Loucy (cell line): ENCODE data around the gene OR2L5.

Experiments used
- H2AFZ ChIP-seq: fragments of 200-600 bp; sonication (generic); 2 replicates; pipeline ENCODE4 v1.6.0; 2016; ENCODE audit warnings: antibody characterized with exemption, mild to moderate bottlenecking, low read length, moderate library complexity
- H3F3A ChIP-seq: fragments of 200-600 bp; 2 replicates; pipeline ENCODE4 v1.6.0; 2016; ENCODE audit warnings: antibody characterized with exemption, low read depth, mild to moderate bottlenecking
- H3K27me3 ChIP-seq: fragments of 200-600 bp; sonication (generic); 2 replicates; pipeline ENCODE4 v1.6.1; 2014; ENCODE audit warnings: low read length, mild to moderate bottlenecking; ENCODE audit not compliant: insufficient read depth, poor library complexity, severe bottlenecking
- H3K36me3 ChIP-seq: fragments of 200-600 bp; sonication (generic); 2 replicates; pipeline ENCODE4 v1.6.1; 2016; ENCODE audit warnings: low read length; ENCODE audit not compliant: insufficient read depth
- H3K4me1 ChIP-seq: fragments of 200-600 bp; sonication (generic); 2 replicates; pipeline ENCODE4 v1.5.1; 2014; ENCODE audit warnings: low read length, mild to moderate bottlenecking; ENCODE audit not compliant: insufficient read depth, poor library complexity, severe bottlenecking
- H3K4me2 ChIP-seq: fragments of 200-600 bp; sonication (generic); 2 replicates; pipeline ENCODE4 v1.6.0; 2014; ENCODE audit warnings: antibody characterized with exemption, low read length, low read depth, mild to moderate bottlenecking; ENCODE audit not compliant: poor library complexity, severe bottlenecking
- H3K4me3 ChIP-seq: fragments of 200-600 bp; sonication (generic); 2 replicates; pipeline ENCODE4 v1.5.1; 2014; ENCODE audit warnings: low read length, mild to moderate bottlenecking, mixed read lengths; ENCODE audit not compliant: poor library complexity, severe bottlenecking
- H3K79me2 ChIP-seq: fragments of 200-600 bp; sonication (generic); 2 replicates; pipeline ENCODE4 v1.6.1; 2014; ENCODE audit warnings: low read length; ENCODE audit not compliant: insufficient read depth
- H3K9ac ChIP-seq: fragments of 200-600 bp; sonication (generic); 2 replicates; pipeline ENCODE4 v1.6.0; 2014; ENCODE audit warnings: mild to moderate bottlenecking, low read depth, low read length, moderate library complexity; ENCODE audit not compliant: poor library complexity, severe bottlenecking
- H3K9me2 ChIP-seq: fragments of 200-600 bp; sonication (generic); replicated peaks from 2 replicates; pipeline ENCODE4 v1.6.1; 2016; ENCODE audit warnings: low read depth, low read length, mixed read lengths
- H3K9me3 ChIP-seq: fragments of 200-600 bp; sonication (generic); 2 replicates; pipeline ENCODE4 v1.6.1; 2014; ENCODE audit warnings: mild to moderate bottlenecking, antibody characterized with exemption, low read length, low read depth; ENCODE audit not compliant: insufficient read depth
- H4K20me1 ChIP-seq: fragments of 200-600 bp; sonication (generic); 2 replicates; pipeline ENCODE4 v1.6.0; 2014; ENCODE audit warnings: antibody characterized with exemption, low read length, mild to moderate bottlenecking; ENCODE audit not compliant: insufficient read depth, poor library complexity, severe bottlenecking
- CTCF ChIP-seq: fragments of 200-600 bp; sonication (generic); conservative IDR thresholded peaks from 2 replicates; pipeline ENCODE4 v1.5.1; 2014; ENCODE audit warnings: mild to moderate bottlenecking, antibody characterized with exemption, low read length
- EZH2phosphoT487 ChIP-seq: fragments of 200-600 bp; IDR thresholded peaks from 2 replicates; pipeline ENCODE4 v1.6.1; 2018; ENCODE audit warnings: antibody characterized with exemption, mild to moderate bottlenecking, moderate library complexity, borderline replicate concordance

Gene OR2L5

DNA sequence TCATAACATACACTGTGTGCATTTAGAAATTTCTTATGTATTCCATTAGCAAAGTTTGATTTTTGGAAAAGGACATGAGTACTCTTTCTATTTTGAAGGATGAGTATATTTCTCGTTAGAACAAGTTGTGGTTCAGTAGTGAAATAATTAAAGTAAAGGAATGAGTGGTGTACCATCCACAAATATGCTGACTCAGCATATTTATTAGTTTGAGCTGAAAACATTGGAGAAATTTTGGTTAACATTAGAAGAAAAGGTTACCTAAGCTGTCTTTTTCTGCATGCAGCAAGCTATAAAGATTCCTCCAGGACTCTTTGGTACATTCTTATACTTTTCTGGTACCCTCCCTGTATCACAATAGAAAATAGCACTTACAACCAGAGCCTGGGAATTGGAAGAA lies 5.7 kb upstream of the OR2L5 start:
- Histone ChIP-seq H3K79me2 (no peaks in the 10 kb centered on the region), H3K4me2 (no peak overlapping the region), H3K9ac (no peak overlapping the region), H3K9me3 (0 out of 2 replicates have a peak, but pooled peaks cover 3% of the 10 kb centered on the region), H3K4me3 (no peak overlapping the region), H4K20me1 (no peaks in the 10 kb centered on the region), H3K4me1 (no peaks in the 10 kb centered on the region), H3K9me2 (no peaks in the 10 kb centered on the region), H3F3A (no peaks in the 10 kb centered on the region), H3K27me3 (no peaks in the 10 kb centered on the region), H2AFZ (no peak overlapping the region), H3K36me3 (no peaks in the 10 kb centered on the region)
- TF ChIP-seq CTCF (no peak), EZH2phosphoT487 (no peak)

DNA sequence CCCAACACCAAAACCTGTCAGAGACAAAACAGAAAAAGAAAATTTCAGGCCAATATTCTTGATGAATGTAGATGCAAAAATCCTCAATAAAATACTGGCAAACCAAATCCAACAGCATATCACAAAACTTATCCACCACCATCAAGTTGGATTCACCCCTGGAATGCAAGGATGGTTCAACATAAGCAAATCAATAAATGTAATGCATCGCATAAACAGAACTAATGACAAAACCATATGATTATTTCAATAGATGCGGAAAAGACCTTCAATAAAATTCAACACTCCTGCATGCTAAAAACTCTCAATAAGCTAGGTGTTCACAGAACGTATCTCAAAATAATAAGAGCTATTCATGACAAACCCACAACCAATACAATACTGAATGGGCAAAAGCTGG lies 3.8 kb upstream of the OR2L5 start:
- Histone ChIP-seq H3K4me3 (no peak overlapping the region), H3K79me2 (no peaks in the 10 kb centered on the region), H3K9me3 (0 out of 2 replicates have a peak, but pooled peaks cover 3% of the 10 kb centered on the region), H3K4me1 (no peaks in the 10 kb centered on the region), H3K9ac (no peak overlapping the region), H3K36me3 (no peaks in the 10 kb centered on the region), H3K27me3 (no peaks in the 10 kb centered on the region), H2AFZ (no peak overlapping the region), H3K9me2 (no peaks in the 10 kb centered on the region), H3K4me2 (no peak overlapping the region), H3F3A (no peaks in the 10 kb centered on the region), H4K20me1 (no peaks in the 10 kb centered on the region)
- TF ChIP-seq CTCF = no peak
- TF ChIP-seq EZH2phosphoT487 = no peak

DNA sequence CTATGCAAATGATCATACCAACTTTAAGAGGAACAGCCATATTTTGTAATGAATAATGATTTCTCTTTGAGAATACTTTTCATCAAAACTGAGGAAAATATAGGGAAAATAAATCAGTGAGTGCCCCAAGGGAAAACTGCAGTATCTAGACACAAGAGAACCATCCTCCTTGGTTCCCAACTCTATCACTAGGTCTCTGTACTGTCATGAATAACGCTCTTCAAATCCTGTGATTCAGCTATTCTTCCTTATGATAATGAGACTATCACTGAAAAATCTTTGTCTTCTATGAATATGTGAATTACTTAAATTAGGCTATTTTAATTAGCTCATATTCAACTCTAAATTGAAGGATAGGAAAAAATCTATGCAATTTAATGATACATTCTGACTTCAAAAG lies 2.3 kb downstream of the OR2L5 start:
- Histone ChIP-seq H3K4me1 (no peaks in the 10 kb centered on the region), H3K27me3 (no peaks in the 10 kb centered on the region), H4K20me1 (no peaks in the 10 kb centered on the region), H3F3A (no peaks in the 10 kb centered on the region), H3K9ac (no peak overlapping the region), H3K9me3 (no peaks in the 10 kb centered on the region), H3K9me2 (no peaks in the 10 kb centered on the region), H3K4me3 (no peak overlapping the region), H3K4me2 (no peak overlapping the region), H2AFZ (no peak overlapping the region), H3K79me2 (no peaks in the 10 kb centered on the region), H3K36me3 (no peaks in the 10 kb centered on the region)
- TF ChIP-seq CTCF (no peak), EZH2phosphoT487 (no peak)
